Naive thymus-derived CD4-positive, alpha-beta T cell (primary cell): ENCODE results near the gene OLFML2A. TPM values are rescaled to one million over a fixed set of nuclear protein-coding genes. Genes with fewer than 3 reads are reported as not detected.

Experiments used
- ATAC-seq: fragments of 150-1000 bp; cut with Tn5 transposase; 2 replicates; pipeline ENCODE4 v1.10.0; 2021; ENCODE audit warnings: mild to moderate bottlenecking, moderate library complexity
- CTCF ChIA-PET: fragments of 350-600 bp; sonication (Branson Sonifier 250); formaldehyde crosslinking; loops from one replicate; lab custom pipeline; 2021; ENCODE audit warnings: antibody characterized with exemption; lab: Charles Lee
- POLR2A ChIA-PET: fragments of 350-600 bp; sonication (Branson Sonifier 250); formaldehyde crosslinking; loops from one replicate; lab custom pipeline; 2021; ENCODE audit warnings: antibody characterized with exemption, inconsistent platforms; lab: Charles Lee
- DNase-seq, 9 donors: peaks; one replicate each; pipeline versions ENCODE4 v3.0.0 to v3.0.0-alpha.2; 2020 to 2022; ENCODE audit warnings: mixed read lengths in 1 of 9
- H3K27ac ChIP-seq: one replicate; pipeline ENCODE4 v1.7.0; 2013; ENCODE audit warnings: mild to moderate bottlenecking, low read depth, low read length, moderate library complexity
- H3K27me3 ChIP-seq, 2 donors: one replicate each; pipeline ENCODE4 v1.7.0; 2013; ENCODE audit warnings: low read length in 2 of 2, mild to moderate bottlenecking in 2 of 2, moderate library complexity in 2 of 2; ENCODE audit not compliant: control insufficient read depth in 2 of 2, insufficient read depth in 2 of 2
- H3K36me3 ChIP-seq, 3 experiments: 1 replicate in 2 of 3; 2 replicates in 1 of 3; pipeline ENCODE4 v1.7.0; 2013; ENCODE audit warnings: low read length in 3 of 3, mild to moderate bottlenecking in 3 of 3, moderate library complexity in 1 of 3; ENCODE audit not compliant: insufficient read depth in 3 of 3, control insufficient read depth in 2 of 3
- H3K4me1 ChIP-seq, 2 donors: one replicate each; pipeline ENCODE4 v1.7.0; 2013; ENCODE audit warnings: low read length in 2 of 2, mild to moderate bottlenecking in 2 of 2, moderate library complexity in 1 of 2; ENCODE audit not compliant: control insufficient read depth in 2 of 2, insufficient read depth in 2 of 2
- H3K4me3 ChIP-seq: 2 replicates; pipeline ENCODE4 v1.7.0; 2013; ENCODE audit warnings: mild to moderate bottlenecking, low read length
- H3K9me3 ChIP-seq, 3 experiments: 1 replicate in 2 of 3; 2 replicates in 1 of 3; pipeline ENCODE4 v1.7.0; 2013; ENCODE audit warnings: low read length in 3 of 3; ENCODE audit not compliant: control insufficient read depth in 2 of 3
- H3K27ac Mint-ChIP-seq, 9 donors: one replicate each; pipeline ENCODE4 v1.8.0; 2020 to 2022; ENCODE audit warnings: mixed read lengths in 9 of 9, mild to moderate bottlenecking in 8 of 9, moderate library complexity in 5 of 9, inconsistent platforms in 2 of 9
- H3K27me3 Mint-ChIP-seq, 5 donors: one replicate each; pipeline ENCODE4 v1.8.0; 2021 to 2022; ENCODE audit warnings: mixed read lengths in 5 of 5, mild to moderate bottlenecking in 1 of 5
- H3K36me3 Mint-ChIP-seq, 5 donors: one replicate each; pipeline ENCODE4 v1.8.0; 2020 to 2022; ENCODE audit warnings: mixed read lengths in 5 of 5, mild to moderate bottlenecking in 3 of 5, inconsistent platforms in 1 of 5
- H3K4me1 Mint-ChIP-seq, 7 donors: one replicate each; pipeline ENCODE4 v1.8.0; 2020 to 2022; ENCODE audit warnings: mixed read lengths in 7 of 7, mild to moderate bottlenecking in 3 of 7, inconsistent platforms in 1 of 7
- H3K4me3 Mint-ChIP-seq, 10 donors: one replicate each; pipeline ENCODE4 v1.8.0; 2020 to 2022; ENCODE audit warnings: mild to moderate bottlenecking in 10 of 10, mixed read lengths in 10 of 10, moderate library complexity in 6 of 10, inconsistent platforms in 2 of 10
- H3K9me3 Mint-ChIP-seq, 11 donors: one replicate each; pipeline ENCODE4 v1.8.0; 2020 to 2022; ENCODE audit warnings: mixed read lengths in 11 of 11, mild to moderate bottlenecking in 4 of 11, inconsistent platforms in 1 of 11, moderate library complexity in 1 of 11
- intact Hi-C, 2 donors: fragments of 100-400 bp; cut with micrococcal nuclease; formaldehyde crosslinking; loops; one replicate each; pipeline ENCODE4 v1.15.1; 2023
- polyA plus RNA-seq, 2 donors: library from polyadenylated mRNA; unstranded; fragments of 300-500 nt; fragmentation: Illumina TruSeq; gene quantifications; one replicate each; pipeline ENCODE4 v1.2.3, GENCODE V29; 2021
- total RNA-seq, 6 experiments: library from RNA in 5 of 6; stranded (reverse) in 5 of 6; gene quantifications; 1 replicate in 5 of 6; 2 replicates in 1 of 6; pipeline ENCODE4 v1.2.3 and lab custom pipeline; 2021 to 2026

Gene OLFML2A
- total and polyA plus RNA-seq, 7 experiments from 2014 or later: 0.51 TPM; not detected in 6

- no peaks in the 10 kb centered on the region for H3K4me1 Mint-ChIP-seq
- H3K27ac ChIP-seq: no peak overlapping the region
- CTCF ChIA-PET: no interaction called here
- no peaks in the 10 kb centered on the region for H3K9me3 Mint-ChIP-seq
- H3K4me3 Mint-ChIP-seq: no peak overlapping the region
- no peaks in the 10 kb centered on the region for H3K4me1 ChIP-seq
- H3K36me3 Mint-ChIP-seq: no peaks in the 10 kb centered on the region
- no peak for ATAC-seq
- no peak overlapping the region for H3K4me3 ChIP-seq
- no peaks in the 10 kb centered on the region for H3K27me3 ChIP-seq
- intact Hi-C loops: no loop called here
- DNase-seq: no peak
- H3K36me3 ChIP-seq: no peaks in the 10 kb centered on the region
- peaks cover 3 to 9% (median 8%) of the 10 kb centered on the region in 5 donors for H3K27me3 Mint-ChIP-seq
- POLR2A ChIA-PET: no interaction called here
- H3K27ac Mint-ChIP-seq: no peak overlapping the region
- H3K9me3 ChIP-seq: no peaks in the 10 kb centered on the region
Measured at GRCh38 chr9:124805186-124805585, 28.3 kb downstream of the OLFML2A start.

GRCh38 chr9:124808246-124808956 is 31.5 kb downstream of the OLFML2A start:
- no peaks in the 10 kb centered on the region for H3K27me3 ChIP-seq
- H3K36me3 Mint-ChIP-seq: no peaks in the 10 kb centered on the region
- no peaks in the 10 kb centered on the region for H3K9me3 ChIP-seq
- H3K9me3 Mint-ChIP-seq: no peaks in the 10 kb centered on the region
- no peak overlapping the region for H3K4me3 ChIP-seq
- ChIA-PET CTCF (no interaction called here), POLR2A (no interaction called here)
- H3K4me1 Mint-ChIP-seq: no peaks in the 10 kb centered on the region
- peaks cover 0 to 7% (median 5%) of the 10 kb centered on the region in 5 donors for H3K27me3 Mint-ChIP-seq
- DNase-seq: no peak
- intact Hi-C loops: no loop called here
- H3K4me1 ChIP-seq: no peaks in the 10 kb centered on the region
- no peak overlapping the region for H3K27ac ChIP-seq
- H3K4me3 Mint-ChIP-seq: no peak overlapping the region
- no peak for ATAC-seq
- no peaks in the 10 kb centered on the region for H3K36me3 ChIP-seq
- H3K27ac Mint-ChIP-seq: no peak overlapping the region

GRCh38 chr9:124809211-124809610 is 32.3 kb downstream of the OLFML2A start:
- H3K4me3 ChIP-seq: no peak overlapping the region
- no peaks in the 10 kb centered on the region for H3K9me3 Mint-ChIP-seq

GRCh38 chr9:124809741-124810500 is 33.0 kb downstream of the OLFML2A start:
- ChIA-PET CTCF (no interaction called here), POLR2A (no interaction called here)
- Histone ChIP-seq H3K4me1 (no peaks in the 10 kb centered on the region), H3K27me3 (no peaks in the 10 kb centered on the region), H3K4me3 (no peak overlapping the region), H3K27ac (no peak overlapping the region), H3K36me3 (no peaks in the 10 kb centered on the region), H3K9me3 (no peaks in the 10 kb centered on the region)
- peaks cover 0 to 9% (median 5%) of the 10 kb centered on the region in 5 donors for H3K27me3 Mint-ChIP-seq
- ATAC-seq (no peak), DNase-seq (no peak)
- H3K4me3 Mint-ChIP-seq: no peak overlapping the region
- no peaks in the 10 kb centered on the region for H3K36me3 Mint-ChIP-seq
- intact Hi-C loops: no loop called here
- no peak overlapping the region for H3K27ac Mint-ChIP-seq
- no peaks in the 10 kb centered on the region for H3K9me3 Mint-ChIP-seq
- H3K4me1 Mint-ChIP-seq: no peaks in the 10 kb centered on the region

More at GRCh38 chr9:124809211-124809610, 32.3 kb downstream of the OLFML2A start:
- no peaks in the 10 kb centered on the region for H3K27me3 ChIP-seq
- Mint-ChIP-seq H3K4me1 (no peaks in the 10 kb centered on the region), H3K4me3 (no peak overlapping the region), H3K27ac (no peak overlapping the region), H3K36me3 (no peaks in the 10 kb centered on the region), H3K27me3 (peaks cover 0 to 7% (median 5%) of the 10 kb centered on the region in 5 donors)
- intact Hi-C loops: no loop called here
- H3K4me1 ChIP-seq: no peaks in the 10 kb centered on the region
- no peaks in the 10 kb centered on the region for H3K36me3 ChIP-seq
- CTCF ChIA-PET: no interaction called here
- no peak overlapping the region for H3K27ac ChIP-seq
- POLR2A ChIA-PET: no interaction called here
- no peak for ATAC-seq
- no peak for DNase-seq
- no peaks in the 10 kb centered on the region for H3K9me3 ChIP-seq

- no peak overlapping the region for H3K27ac Mint-ChIP-seq
- Histone ChIP-seq H3K4me1 (no peaks in the 10 kb centered on the region), H3K4me3 (no peak overlapping the region), H3K9me3 (no peaks in the 10 kb centered on the region), H3K27me3 (no peaks in the 10 kb centered on the region), H3K27ac (no peak overlapping the region), H3K36me3 (no peaks in the 10 kb centered on the region)
- no peaks in the 10 kb centered on the region for H3K4me1 Mint-ChIP-seq
- no peak overlapping the region for H3K4me3 Mint-ChIP-seq
- DNase-seq: no peak
- ChIA-PET POLR2A (no interaction called here), CTCF (no interaction called here)
- no peaks in the 10 kb centered on the region for H3K36me3 Mint-ChIP-seq
- intact Hi-C loops: no loop called here
- no peak for ATAC-seq
- H3K9me3 Mint-ChIP-seq: no peaks in the 10 kb centered on the region
- H3K27me3 Mint-ChIP-seq: peaks cover 0 to 15% (median 4%) of the 10 kb centered on the region in 5 donors
Measured at GRCh38 chr9:124810663-124811355, 33.9 kb downstream of the OLFML2A start.

- Mint-ChIP-seq H3K36me3 (no peaks in the 10 kb centered on the region), H3K4me3 (no peak overlapping the region), H3K27me3 (peaks cover 0 to 17% (median 5%) of the 10 kb centered on the region in 5 donors), H3K9me3 (no peaks in the 10 kb centered on the region), H3K4me1 (peaks cover 0 to 5% (median 0%) of the 10 kb centered on the region in 7 donors), H3K27ac (no peak overlapping the region)
- Histone ChIP-seq H3K9me3 (no peaks in the 10 kb centered on the region), H3K27me3 (no peaks in the 10 kb centered on the region), H3K36me3 (no peaks in the 10 kb centered on the region), H3K4me1 (no peaks in the 10 kb centered on the region), H3K4me3 (no peak overlapping the region), H3K27ac (no peak overlapping the region)
- POLR2A ChIA-PET: no interaction called here
- ATAC-seq (no peak), DNase-seq (no peak)
- CTCF ChIA-PET: no interaction called here
- intact Hi-C loops: no loop called here
Measured at GRCh38 chr9:124812441-124812876, 35.5 kb downstream of the OLFML2A start.
